ENCODE data around the gene OSBPL7.

OSBPL7 gene

DNA sequence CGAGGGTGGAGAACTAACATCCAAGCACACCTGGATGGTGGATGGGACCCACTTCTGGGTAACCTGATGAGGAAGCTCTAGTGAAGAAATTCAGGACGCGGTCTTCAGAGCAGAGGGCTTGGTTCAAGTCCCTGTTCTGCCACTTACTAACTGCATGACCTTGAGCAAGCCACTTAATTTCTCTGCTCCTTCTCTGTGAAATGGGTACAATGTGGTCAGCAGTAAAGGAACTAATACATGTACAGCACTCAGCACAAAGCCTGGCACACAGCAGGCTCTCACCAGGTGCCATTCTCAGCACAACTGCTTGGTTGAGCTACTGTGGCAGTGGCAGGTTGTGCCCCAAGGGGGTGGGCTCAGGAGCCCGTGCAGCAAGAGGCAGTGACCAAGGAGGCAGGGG, 1.9 kb upstream of the OSBPL7 start:
- H3K4me3 ChIP-seq (ENCODE audit: low read depth, low read length), result no peak overlapping the region
- no peak for DNase-seq (ENCODE audit: low read depth)
- TF ChIP-seq, protein P1, sequence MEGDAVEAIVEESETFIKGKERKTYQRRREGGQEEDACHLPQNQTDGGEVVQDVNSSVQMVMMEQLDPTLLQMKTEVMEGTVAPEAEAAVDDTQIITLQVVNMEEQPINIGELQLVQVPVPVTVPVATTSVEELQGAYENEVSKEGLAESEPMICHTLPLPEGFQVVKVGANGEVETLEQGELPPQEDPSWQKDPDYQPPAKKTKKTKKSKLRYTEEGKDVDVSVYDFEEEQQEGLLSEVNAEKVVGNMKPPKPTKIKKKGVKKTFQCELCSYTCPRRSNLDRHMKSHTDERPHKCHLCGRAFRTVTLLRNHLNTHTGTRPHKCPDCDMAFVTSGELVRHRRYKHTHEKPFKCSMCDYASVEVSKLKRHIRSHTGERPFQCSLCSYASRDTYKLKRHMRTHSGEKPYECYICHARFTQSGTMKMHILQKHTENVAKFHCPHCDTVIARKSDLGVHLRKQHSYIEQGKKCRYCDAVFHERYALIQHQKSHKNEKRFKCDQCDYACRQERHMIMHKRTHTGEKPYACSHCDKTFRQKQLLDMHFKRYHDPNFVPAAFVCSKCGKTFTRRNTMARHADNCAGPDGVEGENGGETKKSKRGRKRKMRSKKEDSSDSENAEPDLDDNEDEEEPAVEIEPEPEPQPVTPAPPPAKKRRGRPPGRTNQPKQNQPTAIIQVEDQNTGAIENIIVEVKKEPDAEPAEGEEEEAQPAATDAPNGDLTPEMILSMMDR (conservative IDR thresholded peaks at IDR 0.05; ENCODE audit: low read depth, low read length), result no peak

- H3K4me3 ChIP-seq (ENCODE audit: low read depth, low read length), result no peak overlapping the region
- DNase-seq (ENCODE audit: low read depth), result no peak
- TF ChIP-seq, protein P1 (conservative IDR thresholded peaks at IDR 0.05; ENCODE audit: low read depth, low read length), result no peak
Observed at GRCh38 chr17:47822785-47823184, 1.2 kb upstream of the OSBPL7 start.

GRCh38 chr17:47821031-47821423, 567 bp downstream of the OSBPL7 start:
- TF ChIP-seq, protein P1 (conservative IDR thresholded peaks at IDR 0.05; ENCODE audit: low read depth, low read length), result no peak
- peak overlapping the region; percentile 81 for H3K4me3 ChIP-seq (ENCODE audit: low read depth, low read length)
- no peak for DNase-seq (ENCODE audit: low read depth)

GRCh38 chr17:47820033-47820789, 1.4 kb downstream of the OSBPL7 start:
- no peak overlapping the region for H3K4me3 ChIP-seq (ENCODE audit: low read depth, low read length)
- DNase-seq (ENCODE audit: low read depth), result no peak
- TF ChIP-seq, protein P1 (conservative IDR thresholded peaks at IDR 0.05; ENCODE audit: low read depth, low read length), result no peak

- TF ChIP-seq, protein P1 (conservative IDR thresholded peaks at IDR 0.05; ENCODE audit: low read depth, low read length), result no peak
- DNase-seq (ENCODE audit: low read depth), result no peak
Observed at GRCh38 chr17:47819475-47819874, 2.1 kb downstream of the OSBPL7 start.

DNA sequence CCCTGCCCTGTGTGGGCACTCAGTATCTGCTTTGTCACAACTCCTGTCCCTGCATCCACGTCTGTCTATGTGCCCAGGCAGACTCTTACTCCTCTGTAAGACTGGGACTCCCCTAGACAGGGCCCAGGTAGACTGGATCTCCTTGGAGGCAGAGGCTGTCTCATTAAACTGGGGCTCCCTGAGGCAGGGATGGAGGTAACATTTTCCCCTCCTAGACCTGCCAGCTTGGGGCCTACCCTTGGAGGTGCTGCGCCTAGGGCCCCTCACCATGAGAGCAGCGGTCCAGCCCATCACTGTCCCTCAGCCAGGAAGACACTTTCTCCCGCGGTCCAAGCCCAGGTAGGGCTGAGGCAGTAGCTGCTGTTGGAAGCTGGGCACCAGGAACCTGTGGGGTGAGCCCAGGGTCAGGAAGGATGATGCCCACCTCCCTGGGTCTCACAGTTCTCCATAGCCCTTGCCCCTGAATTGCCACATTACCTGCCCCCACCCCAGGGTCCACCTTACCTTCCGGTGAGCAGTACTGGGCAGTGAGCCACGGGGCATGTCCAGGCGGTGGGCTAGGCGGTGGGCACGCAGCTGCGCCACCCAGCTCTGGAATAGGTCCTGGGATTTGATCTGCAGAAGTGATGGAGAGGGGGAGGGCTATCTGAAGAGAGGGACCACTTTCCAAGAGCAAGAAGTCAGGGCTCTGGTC, 3.4 kb downstream of the OSBPL7 start:
- H3K4me3 ChIP-seq (ENCODE audit: low read depth, low read length), result no peak overlapping the region
- no peak for DNase-seq (ENCODE audit: low read depth)
- TF ChIP-seq, protein P1 (conservative IDR thresholded peaks at IDR 0.05; ENCODE audit: low read depth, low read length), result no peak

More at GRCh38 chr17:47819475-47819874, 2.1 kb downstream of the OSBPL7 start:
- H3K4me3 ChIP-seq (ENCODE audit: low read depth, low read length), result no peak overlapping the region

Measured in choroid plexus epithelial cell (primary cell).